ENCODE results near the gene MAP2K3. TPM values are rescaled to one million over a fixed set of nuclear protein-coding genes. Genes with fewer than 3 reads are reported as not detected.

The MAP2K3 gene
- total RNA-seq, 1 donor from 2014 or later: 19.4 TPM

DNA sequence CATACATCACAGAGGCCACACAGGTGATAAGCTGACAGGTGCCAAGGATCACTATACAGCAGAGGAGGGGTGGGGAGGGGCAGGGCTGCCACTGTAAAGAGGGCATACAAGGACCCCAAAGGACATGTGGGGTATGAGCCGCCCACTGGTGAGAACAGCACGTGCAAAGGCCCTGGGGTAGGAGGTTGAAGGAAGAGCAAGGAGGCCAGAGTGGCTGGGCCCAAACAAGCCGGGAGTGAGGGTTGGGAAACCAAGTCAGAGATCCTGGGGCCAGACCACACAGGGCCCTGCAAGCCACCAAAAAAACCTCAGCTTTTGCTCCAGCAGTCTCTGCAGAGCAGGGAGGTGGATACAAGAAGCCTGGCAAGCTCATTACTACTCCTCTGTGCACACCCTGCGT lies 37.8 kb upstream of the MAP2K3 start:
- Mint-ChIP-seq H3K27ac (ENCODE audit: unreplicated experiment) (no peak overlapping the region), H3K4me1 (peaks cover 5% of the 10 kb centered on the region), H3K4me3 (no peak overlapping the region), H3K27me3 (ENCODE audit: low read depth) (no peaks in the 10 kb centered on the region), H3K36me3 (ENCODE audit: low read depth) (no peaks in the 10 kb centered on the region), H3K9me3 (no peaks in the 10 kb centered on the region)
- TF ChIP-seq, protein P1, sequence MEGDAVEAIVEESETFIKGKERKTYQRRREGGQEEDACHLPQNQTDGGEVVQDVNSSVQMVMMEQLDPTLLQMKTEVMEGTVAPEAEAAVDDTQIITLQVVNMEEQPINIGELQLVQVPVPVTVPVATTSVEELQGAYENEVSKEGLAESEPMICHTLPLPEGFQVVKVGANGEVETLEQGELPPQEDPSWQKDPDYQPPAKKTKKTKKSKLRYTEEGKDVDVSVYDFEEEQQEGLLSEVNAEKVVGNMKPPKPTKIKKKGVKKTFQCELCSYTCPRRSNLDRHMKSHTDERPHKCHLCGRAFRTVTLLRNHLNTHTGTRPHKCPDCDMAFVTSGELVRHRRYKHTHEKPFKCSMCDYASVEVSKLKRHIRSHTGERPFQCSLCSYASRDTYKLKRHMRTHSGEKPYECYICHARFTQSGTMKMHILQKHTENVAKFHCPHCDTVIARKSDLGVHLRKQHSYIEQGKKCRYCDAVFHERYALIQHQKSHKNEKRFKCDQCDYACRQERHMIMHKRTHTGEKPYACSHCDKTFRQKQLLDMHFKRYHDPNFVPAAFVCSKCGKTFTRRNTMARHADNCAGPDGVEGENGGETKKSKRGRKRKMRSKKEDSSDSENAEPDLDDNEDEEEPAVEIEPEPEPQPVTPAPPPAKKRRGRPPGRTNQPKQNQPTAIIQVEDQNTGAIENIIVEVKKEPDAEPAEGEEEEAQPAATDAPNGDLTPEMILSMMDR (conservative IDR thresholded peaks at IDR 0.05): no peak
- no peak for DNase-seq (ENCODE audit: low read depth, low spot score)

GRCh38 chr17:21247552-21248258 lies 36.8 kb upstream of the MAP2K3 start:
- no peak for DNase-seq (ENCODE audit: low read depth, low spot score)
- Mint-ChIP-seq H3K36me3 (ENCODE audit: low read depth) (no peaks in the 10 kb centered on the region), H3K27ac (ENCODE audit: unreplicated experiment) (peak overlapping the region; percentile 78), H3K27me3 (ENCODE audit: low read depth) (no peaks in the 10 kb centered on the region), H3K4me1 (peaks cover 9% of the 10 kb centered on the region), H3K4me3 (peak overlapping the region; percentile 31), H3K9me3 (no peaks in the 10 kb centered on the region)
- TF ChIP-seq, protein P1 (conservative IDR thresholded peaks at IDR 0.05): no peak

DNA sequence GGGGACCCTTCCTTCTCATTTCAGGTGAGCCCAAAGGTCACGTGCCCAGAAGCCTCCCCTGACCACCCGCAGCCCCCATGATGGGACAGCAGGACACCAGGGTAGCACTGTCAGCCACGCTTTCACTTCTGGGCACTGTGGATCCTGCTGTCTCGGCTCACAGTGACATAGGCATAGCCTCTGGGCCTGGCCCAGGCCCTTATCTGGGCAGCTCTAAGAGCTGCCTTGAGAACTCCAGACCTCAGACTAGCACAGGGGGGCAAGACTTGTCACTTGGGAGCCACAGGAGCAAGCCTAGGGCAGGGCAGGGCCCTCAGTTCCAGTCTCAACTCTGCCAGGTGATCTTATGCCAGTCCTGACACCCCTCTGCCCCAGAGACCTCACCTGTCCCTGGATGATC lies 36.0 kb upstream of the MAP2K3 start:
- H3K27ac Mint-ChIP-seq (ENCODE audit: unreplicated experiment): no peak overlapping the region
- TF ChIP-seq, protein P1 (conservative IDR thresholded peaks at IDR 0.05): no peak
- no peak for DNase-seq (ENCODE audit: low read depth, low spot score)
- H3K9me3 Mint-ChIP-seq: no peaks in the 10 kb centered on the region
- H3K4me1 Mint-ChIP-seq: peaks cover 11% of the 10 kb centered on the region
- H3K4me3 Mint-ChIP-seq: no peak overlapping the region
- H3K27me3 Mint-ChIP-seq (ENCODE audit: low read depth): peaks cover 3% of the 10 kb centered on the region
- H3K36me3 Mint-ChIP-seq (ENCODE audit: low read depth): no peaks in the 10 kb centered on the region

- TF ChIP-seq, protein P1 (conservative IDR thresholded peaks at IDR 0.05): no peak
- peak overlapping the region; percentile 41 for H3K4me3 Mint-ChIP-seq
- H3K27me3 Mint-ChIP-seq (ENCODE audit: low read depth): peaks cover 3% of the 10 kb centered on the region
- H3K36me3 Mint-ChIP-seq (ENCODE audit: low read depth): no peaks in the 10 kb centered on the region
- peaks cover 13% of the 10 kb centered on the region for H3K4me1 Mint-ChIP-seq
- DNase-seq (ENCODE audit: low read depth, low spot score): no peak
- H3K27ac Mint-ChIP-seq (ENCODE audit: unreplicated experiment): no peak overlapping the region
- H3K9me3 Mint-ChIP-seq: no peaks in the 10 kb centered on the region
Observed at GRCh38 chr17:21249086-21249795, 35.3 kb upstream of the MAP2K3 start.

DNA sequence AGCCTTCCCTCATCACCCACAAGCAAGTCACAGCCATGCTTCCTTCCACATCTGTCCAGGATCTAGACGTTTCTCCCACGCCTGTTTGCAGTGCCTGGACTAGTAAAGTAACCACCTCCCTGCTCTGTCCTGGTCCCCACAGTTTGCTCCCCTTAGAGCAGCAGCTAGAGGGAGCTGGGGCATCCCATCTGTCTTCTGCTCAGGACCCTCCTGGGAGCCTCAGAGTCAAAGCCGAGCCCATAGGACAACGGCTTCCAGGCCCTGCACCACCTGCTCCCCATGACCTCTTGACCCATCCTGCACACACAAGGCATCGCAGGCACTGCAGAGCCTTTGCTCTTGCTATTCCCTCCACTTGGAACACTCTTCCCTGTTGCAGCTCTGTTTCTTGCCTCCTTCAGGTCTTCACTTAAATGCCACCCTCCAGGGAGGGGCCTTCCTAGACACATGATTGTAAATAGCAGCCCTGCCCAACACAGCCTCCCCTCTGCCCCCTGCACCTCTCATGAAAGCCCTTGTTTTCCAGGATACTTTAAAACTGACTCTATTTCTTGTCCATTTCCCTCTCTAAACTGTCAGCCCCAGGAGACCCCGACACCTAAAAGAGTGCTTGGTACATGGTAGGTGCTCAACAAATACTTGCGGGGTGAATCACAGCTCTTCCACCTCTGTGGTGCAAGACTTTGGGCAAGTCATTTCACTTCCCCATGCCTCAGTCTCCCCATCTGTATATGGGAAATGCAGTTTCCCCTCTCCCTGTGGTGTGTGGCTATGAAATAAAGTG lies 34.4 kb upstream of the MAP2K3 start:
- TF ChIP-seq, protein P1 (conservative IDR thresholded peaks at IDR 0.05): no peak
- Mint-ChIP-seq H3K27ac (ENCODE audit: unreplicated experiment) (no peak overlapping the region), H3K4me1 (peaks cover 13% of the 10 kb centered on the region), H3K27me3 (ENCODE audit: low read depth) (peaks cover 5% of the 10 kb centered on the region), H3K36me3 (ENCODE audit: low read depth) (no peaks in the 10 kb centered on the region), H3K9me3 (no peaks in the 10 kb centered on the region), H3K4me3 (peak overlapping the region; percentile 51)
- DNase-seq (ENCODE audit: low read depth, low spot score): no peak
